GM18867 (cell line): ENCODE data around the gene NOCT.
A peak's percentile ranks its signal among the peaks of the same experiment; 100 is the strongest.
"Not testable (repeated sequence)": the region's sequence is repeated elsewhere in the genome, so short reads cannot be mapped to it uniquely, and the experiment has no call there.

Experiments
- ATAC-seq: cut with Tn5 transposase; IDR thresholded peaks from one replicate; pipeline ENCODE4 v1.9.1; 2021; ENCODE audit warnings: mild to moderate bottlenecking, moderate library complexity; ENCODE audit not compliant: unreplicated experiment

NOCT gene

DNA sequence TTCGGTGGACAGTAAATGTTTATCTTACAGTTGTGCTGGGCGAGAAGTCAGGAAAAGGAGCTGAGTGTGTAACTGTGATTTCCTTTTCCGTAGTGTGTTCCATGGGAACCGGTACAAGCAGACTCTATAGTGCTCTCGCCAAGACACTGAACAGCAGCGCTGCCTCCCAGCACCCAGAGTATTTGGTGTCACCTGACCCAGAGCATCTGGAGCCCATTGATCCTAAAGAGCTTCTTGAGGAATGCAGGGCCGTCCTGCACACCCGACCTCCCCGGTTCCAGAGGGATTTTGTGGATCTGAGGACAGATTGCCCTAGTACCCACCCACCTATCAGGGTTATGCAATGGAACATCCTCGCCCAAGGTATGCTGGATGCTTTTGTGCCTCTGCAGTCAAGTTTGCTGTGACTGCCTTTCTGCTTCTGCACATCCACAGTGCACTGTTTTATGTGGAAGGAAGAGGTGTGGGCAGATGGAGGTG lies 27.4 kb downstream of the NOCT start:
- no peak for ATAC-seq

DNA sequence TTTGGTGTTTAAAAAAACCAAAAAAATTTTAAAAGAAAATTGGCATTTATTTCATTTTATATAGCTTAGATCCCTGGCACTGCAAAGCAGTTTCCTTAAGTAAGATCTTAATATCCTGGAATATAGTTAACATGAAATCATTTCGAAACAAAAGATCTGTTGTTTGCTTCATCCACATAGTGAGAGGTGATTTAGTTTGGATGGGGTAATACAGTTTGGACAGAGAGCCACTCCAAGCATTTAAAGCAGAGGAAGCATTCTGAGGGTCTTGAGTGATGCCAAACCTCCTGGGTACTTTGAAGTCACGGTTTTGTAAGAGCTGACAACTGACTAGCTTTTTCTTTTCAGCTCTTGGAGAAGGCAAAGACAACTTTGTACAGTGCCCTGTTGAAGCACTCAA lies 28.7 kb downstream of the NOCT start:
- ATAC-seq, result no peak

DNA sequence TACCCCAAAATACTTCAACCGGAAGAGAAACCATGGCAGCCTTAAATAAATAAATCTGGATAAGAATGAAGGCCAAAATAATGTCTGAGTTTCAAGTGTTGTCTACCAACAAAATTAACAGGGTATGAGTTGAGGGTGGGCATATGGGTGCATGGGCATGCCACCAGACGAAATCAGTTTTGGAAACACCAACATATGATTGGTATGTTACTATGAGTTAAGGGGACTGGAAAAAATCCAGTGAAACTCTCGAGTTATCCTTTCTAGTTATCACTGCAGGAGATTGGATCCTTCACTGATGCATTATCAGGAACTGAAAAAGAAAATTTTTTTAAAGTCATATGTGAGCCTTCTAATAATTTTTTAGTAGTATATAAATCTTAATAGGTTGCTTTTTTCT lies 32.4 kb downstream of the NOCT start:
- ATAC-seq, result no peak

DNA sequence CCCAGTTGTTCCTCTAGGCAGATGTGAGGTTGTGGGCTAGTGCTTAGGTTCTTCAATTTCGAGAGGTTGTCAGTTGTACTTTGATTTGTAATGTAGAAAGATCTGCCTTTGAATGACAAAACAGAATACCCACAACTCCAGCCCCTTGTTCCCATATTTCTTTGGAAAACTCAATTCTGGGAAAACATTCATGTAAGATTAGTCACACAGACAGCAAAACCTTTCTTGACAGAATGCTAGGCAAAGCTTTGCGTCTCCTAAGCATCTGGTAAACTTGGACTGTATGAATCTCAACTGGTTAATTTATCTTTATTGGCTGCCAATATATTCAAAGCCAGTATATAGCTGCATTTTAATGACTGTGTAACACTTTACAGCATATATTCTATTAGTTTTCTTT lies 34.9 kb downstream of the NOCT start:
- ATAC-seq, result no peak

DNA sequence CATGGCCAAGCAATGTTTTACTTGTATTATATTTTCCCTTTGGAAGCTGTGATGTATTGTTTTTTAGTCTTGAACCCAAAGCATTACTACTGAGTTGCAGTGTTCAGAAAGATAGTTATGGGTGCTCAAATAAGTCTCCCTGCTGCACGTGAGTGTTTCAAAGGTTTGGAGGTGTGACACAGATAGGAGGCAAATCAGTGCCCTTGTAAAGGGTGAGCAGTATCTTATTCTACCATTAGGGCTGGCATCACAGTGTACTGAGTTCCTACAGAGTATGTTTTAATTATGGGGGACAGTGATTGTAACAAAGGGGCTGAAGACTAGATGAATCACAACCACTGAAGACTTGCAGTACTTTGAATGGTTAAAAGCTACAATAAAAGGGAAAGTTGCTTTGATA lies 38.3 kb downstream of the NOCT start:
- no peak for ATAC-seq

DNA sequence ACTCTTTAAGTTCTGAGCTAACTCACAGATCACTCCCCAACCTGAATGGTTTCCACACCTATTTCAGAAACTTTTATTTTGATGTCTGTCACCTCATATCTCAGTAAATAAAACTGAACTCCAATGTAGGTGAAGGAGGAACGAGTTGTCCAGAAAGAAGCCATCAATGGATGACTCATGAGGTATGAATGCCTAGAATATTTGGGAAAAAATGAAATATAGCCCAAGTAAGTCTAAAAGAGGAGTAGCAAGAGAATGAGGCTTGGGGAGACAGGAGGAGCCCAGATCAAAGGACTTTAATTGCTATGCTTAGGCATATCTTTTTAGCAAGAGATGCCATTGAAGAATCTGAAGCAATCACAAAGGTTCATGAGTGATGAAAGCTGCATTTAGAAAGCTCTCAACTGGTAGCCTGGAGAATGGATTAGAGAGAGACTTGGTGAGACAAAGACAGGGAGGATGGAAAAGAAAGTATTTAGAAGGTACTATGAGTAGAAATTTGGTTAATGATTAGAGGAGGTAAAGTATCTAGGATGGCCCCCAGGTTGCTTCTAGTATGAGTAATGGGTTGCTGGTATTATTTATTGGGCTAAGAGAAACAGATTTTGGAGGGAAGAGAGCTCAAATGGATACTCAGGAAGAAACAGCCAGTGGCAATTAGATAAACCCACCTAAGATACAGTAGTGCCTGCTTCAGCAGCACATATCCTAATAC lies 39.4 kb downstream of the NOCT start:
- ATAC-seq, result no peak

DNA sequence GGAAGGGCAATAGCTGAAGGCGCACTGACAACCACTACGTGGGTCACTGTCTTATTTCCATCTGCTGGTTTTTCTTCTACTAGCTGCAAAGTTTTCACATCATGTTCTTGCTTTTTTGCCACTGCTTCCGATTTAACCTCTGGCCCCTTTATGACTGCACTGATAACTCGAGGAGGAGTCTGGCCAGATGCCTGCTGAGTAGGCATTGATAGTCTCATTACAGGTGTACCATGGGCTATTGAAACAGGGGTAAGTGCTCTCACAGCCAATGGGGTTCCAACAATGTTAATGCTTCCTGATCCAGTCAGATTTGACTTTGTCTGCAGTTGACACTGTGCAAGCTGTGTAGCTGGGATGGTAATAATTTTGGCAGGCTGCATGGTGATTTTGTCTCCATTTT lies 43.4 kb downstream of the NOCT start:
- ATAC-seq, result not testable (repeated sequence)

DNA sequence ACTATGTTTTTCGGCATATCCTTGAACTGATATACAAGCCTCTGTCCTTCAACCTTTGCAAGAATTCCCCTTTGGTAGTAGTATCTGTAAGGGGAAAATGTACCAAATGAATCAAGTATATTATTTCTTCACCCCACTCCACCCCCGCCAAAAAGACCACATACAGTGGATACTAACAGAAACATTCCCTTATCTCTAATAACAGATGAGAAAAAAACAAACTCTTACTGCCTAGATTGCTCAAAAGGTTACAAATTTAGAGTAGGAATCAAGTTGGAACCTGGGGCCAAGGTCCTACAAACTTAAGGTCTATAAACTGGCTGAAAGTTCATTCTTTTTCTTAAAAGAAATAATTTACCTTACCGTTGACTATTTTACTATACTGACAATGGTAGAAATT lies 45.0 kb downstream of the NOCT start:
- no peak for ATAC-seq

DNA sequence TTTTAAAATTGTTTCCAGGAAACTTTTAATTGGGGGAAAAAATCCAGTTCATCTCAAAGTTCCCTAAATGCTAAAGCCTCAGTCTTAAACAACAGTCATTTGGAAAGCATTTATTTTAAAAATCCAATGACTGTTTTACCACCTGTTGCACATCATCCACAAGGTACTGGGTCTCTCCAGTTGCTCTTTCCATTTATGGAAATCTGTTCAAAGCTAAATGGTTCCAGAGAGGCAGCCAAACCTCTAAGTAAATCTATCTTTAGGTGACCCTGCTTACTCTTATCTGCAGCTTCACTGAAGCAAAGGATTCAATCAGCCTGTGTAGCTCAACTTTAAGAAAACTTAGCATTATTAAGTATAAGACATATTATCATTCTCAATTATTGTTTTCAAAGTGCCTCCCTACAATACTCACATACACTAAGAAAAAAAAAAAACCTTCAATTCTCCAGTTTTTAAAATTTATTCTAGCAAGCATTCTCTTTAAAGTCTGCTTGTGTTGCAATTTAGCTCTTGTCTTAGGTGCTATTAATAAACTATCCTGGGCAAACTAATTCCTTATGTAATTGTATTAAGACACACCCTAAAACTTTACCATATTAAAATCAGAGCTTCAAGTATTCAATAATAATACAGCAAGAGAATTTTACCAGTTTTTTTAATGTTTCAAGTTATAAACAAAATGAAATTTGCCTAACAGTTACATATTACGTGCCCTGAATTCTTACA lies 60.6 kb downstream of the NOCT start:
- no peak for ATAC-seq

DNA sequence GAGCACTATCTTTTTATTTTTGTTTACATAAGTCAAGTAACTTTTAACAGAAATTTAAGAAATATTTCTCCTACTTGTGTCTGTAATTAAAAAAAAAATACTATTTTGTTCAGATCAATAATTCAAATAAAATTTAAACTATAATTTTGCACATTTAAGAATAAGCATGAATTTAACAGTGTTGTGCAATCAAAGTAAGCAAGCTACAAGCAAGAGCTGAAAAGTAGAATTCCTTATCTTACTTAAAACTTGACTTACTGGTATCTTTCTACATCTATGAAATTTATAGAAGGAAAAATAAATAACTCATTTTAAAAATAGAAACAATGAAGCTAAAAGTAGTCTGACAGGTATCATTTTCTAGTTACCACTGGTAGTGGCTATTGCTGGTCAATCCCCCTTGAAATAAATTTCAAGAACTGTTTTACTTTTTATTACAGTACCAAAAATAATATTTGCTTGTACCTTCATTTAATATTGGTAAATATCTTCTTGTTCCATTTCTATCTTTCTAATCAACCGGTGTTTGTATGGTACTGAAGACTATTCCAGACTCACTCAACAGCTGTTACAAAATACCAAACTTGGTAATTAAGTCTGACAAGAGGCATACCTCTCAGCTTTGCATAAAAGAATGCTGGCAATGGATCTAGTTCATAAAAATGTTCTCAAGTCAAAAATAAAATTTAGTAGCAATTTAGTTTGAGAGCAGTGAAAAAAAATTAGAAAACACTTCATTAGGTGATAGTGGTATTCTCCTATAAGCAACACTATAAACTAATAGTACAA lies 62.2 kb downstream of the NOCT start:
- ATAC-seq, result no peak

DNA sequence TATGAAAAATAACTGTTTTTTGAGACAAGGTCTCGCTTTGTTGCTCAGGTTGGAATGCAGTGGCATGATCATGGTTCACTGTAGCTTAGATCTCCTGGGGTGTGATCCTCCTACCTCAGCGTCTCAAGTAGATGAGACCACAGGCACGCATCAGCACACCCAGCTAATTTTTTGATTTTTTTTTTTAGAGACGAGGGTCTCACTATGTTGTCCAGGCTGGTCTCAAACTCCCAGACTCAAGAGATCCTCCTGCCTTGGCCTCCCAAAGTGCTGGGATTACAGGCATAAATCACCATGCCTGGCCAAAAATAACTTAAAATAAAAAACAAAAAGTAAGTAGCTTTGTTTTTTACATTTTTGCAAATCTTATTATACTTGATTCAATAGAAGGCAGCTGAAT lies 63.3 kb downstream of the NOCT start:
- ATAC-seq, result no peak

DNA sequence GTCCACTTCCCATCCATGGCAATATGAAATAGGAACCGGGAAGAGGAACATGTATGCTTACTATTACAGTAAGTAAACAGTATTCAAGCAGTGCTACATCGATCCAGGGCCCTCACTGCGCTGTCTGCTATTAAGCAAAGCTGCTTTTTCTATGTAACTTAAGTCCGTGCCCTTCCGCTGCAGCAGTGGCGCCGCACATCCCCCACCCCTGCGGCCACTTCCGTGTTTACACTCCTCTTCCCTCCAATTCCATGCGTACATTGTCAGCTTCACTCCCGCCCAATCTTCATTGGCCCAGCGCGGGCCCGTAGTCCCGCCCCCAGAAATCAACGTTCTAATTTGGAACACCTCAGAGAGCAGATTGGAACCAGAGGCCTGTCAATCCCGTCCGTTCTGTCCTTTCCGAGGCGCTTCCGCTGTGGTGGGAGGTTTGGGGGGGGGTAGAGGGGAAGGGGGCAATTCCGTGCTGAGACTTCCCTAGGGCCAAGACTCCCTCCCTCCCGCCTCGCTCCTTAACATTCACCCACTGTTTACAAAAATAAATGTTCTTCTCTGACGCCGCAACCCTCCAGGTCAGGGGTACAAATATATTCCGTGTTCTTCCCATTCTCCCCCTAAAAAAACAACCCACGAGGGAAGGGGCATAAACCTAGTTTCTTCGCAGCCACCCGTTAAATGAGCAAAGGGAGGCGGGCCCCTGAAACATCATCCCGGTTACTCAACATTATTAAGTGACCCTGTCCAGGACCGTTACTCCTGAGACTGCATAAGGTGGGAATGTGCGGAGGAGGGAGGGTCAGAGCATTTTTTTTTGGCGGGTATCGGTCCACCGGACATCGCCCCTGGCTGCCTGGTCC lies 67.4 kb downstream of the NOCT start:
- ATAC-seq, result peak; percentile 80

DNA sequence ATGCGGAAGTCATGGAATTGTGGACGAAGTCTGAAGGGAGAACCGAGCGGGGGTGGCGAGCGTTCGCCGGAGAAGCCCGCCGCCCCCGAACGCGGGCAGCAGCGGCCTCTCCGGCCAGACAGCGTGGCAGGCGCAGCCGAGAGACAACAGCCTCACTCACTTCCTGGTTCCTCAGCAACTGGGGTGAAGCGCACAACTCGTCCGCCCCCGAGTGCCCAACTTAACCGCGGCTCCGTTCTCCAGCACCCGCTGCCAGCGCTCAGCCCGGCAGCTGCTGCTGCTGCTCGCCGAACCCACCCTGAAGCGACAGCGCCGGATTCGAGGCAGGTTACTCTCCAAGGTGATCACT lies 68.0 kb downstream of the NOCT start:
- ATAC-seq, result peak; percentile 33

DNA sequence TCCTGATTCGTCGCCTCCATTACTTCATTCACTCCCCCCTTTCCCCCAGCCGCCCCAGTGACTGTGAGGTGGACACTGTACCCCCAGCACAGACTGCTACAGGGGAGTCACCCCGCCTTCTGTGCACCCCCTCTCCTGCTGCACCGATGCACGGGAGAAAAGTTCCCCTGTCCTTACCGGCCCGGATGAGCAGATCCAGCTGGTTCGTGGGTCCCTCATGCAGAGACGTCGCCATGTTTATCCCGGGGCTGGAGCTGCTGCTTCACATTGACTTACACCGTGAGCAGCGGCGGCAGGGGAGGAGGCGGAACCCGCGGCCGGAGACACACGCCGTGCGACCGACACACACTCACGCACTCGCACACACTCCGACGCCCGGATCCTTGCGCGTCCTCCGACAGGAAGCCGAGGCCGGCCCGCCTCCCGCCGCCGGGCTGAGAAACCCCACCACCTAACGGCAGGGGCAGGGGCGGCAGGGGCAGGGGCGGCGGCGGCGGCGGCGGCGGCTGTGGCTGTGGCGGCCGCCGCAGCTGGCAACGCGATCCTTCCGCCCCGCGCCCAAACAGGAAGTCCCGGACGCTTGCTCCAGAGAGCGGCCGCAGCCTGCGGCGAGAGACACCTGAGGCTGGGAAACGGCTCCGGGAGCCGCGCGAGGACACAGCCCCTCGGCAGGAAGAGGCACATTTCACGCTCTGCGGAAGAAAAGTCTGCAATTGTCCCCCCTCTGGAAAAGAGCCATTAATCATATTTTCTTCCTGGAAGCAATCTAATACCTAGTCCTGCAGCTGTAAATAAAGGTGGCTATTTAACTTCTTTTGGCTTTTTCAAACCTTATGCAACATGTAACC lies 68.6 kb downstream of the NOCT start:
- ATAC-seq, result peak; percentile 63

DNA sequence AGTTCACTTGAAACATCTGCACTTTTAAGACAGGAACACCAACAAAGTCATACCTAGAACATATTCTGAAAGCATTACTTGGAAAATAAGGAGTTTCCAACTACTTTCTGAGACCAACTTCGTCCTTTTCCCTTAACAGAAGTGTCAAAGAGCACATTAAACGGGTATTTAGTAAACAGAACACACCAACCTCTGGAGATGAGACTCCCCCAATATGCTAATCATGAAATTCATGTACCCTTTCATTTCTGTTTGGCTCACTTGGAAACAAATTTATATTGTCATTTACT lies 69.2 kb downstream of the NOCT start:
- no peak for ATAC-seq

DNA sequence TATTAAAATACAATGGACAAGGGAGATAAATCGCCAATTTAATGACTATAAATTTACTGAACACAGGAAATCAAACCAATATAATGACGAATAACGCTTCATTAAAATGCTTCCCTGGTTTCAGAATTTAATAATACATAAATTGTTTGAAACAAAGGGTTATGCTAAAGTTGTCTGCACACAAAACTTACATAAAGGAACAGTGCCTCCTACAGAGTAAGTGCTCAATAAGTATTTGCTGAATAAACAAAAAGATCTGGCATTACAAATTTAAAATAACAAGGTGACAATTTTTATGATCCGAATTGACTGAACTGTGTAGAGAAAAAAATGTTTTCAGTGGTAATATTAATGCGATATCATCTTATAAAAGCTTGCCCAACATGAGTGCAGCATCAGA lies 69.6 kb downstream of the NOCT start:
- no peak for ATAC-seq

DNA sequence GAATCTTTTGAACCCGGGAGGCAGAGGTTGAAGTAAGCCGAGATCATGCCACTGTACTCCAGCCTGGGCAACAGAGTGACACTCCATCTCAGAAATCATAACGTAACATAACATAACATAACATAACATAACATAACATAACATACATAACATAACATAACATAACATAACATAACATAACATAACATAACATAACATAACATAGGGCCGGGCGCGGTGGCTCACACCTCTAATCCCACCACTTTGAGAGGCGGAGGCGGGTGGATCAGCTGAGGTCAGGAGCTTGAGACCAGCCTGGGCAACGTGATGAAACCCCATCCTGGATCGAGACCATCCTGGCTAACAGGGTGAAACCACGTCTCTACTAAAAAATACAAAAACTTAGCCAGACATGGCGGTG lies 76.7 kb downstream of the NOCT start:
- no peak for ATAC-seq
